Activated T-cell treated with anti-CD3 and anti-CD28 coated beads, Interleukin-2, amount 50 U/mL, for 4 hours (primary cell): ENCODE measurements around the gene CLK2. TPM values are rescaled to one million over a fixed set of nuclear protein-coding genes. Genes with fewer than 3 reads are reported as not detected.
"Not testable (repeated sequence)": the region's sequence is repeated elsewhere in the genome, so short reads cannot be mapped to it uniquely, and the experiment has no call there.

Source experiments
- ATAC-seq, 2 donors: fragments of 200-7000 bp; cut with Tn5 transposase; one replicate each; pipeline ENCODE4 v1.10.0; 2021
- DNase-seq: peaks from one replicate; pipeline ENCODE4 v3.0.0-alpha.2; 2020
- H3K27me3 Mint-ChIP-seq: one replicate; pipeline ENCODE4 v1.8.0; 2021; ENCODE audit warnings: low read depth, mixed read lengths
- H3K36me3 Mint-ChIP-seq: one replicate; pipeline ENCODE4 v1.8.0; 2022; ENCODE audit warnings: mixed read lengths; ENCODE audit not compliant: insufficient read depth
- H3K4me1 Mint-ChIP-seq: one replicate; pipeline ENCODE4 v1.8.0; 2021; ENCODE audit warnings: low read depth, mixed read lengths
- H3K4me3 Mint-ChIP-seq: one replicate; pipeline ENCODE4 v1.8.0; 2021; ENCODE audit warnings: mild to moderate bottlenecking, moderate library complexity, mixed read lengths
- H3K9me3 Mint-ChIP-seq: one replicate; pipeline ENCODE4 v1.8.0; 2021; ENCODE audit warnings: mixed read lengths
- total RNA-seq, 3 donors: library from RNA; stranded (reverse); gene quantifications; one replicate each; pipeline ENCODE4 v1.2.1, GENCODE V29; 2021

CLK2 gene
- total RNA-seq, 3 donors from 2014 or later: 64.2 to 68.4 (median 66.3) TPM

- DNase-seq: no peak
- ATAC-seq: no peak
- no peaks in the 10 kb centered on the region for H3K36me3 Mint-ChIP-seq
- H3K4me3 Mint-ChIP-seq: peak overlapping the region; percentile 94
- H3K4me1 Mint-ChIP-seq: peaks cover 17% of the 10 kb centered on the region
- H3K27me3 Mint-ChIP-seq: no peaks in the 10 kb centered on the region
- no peaks in the 10 kb centered on the region for H3K9me3 Mint-ChIP-seq
These were observed 45.2 kb downstream of the CLK2 start for GRCh38 chr1:155228096-155228427.

GRCh38 chr1:155227261-155228095 is 45.8 kb downstream of the CLK2 start:
- no peaks in the 10 kb centered on the region for H3K9me3 Mint-ChIP-seq
- peak; percentile 96 to 99 for ATAC-seq

GRCh38 chr1:155226910-155227260 is 46.4 kb downstream of the CLK2 start:
- peak; percentile 51 for DNase-seq
- Mint-ChIP-seq H3K36me3 (no peaks in the 10 kb centered on the region), H3K4me1 (peaks cover 17% of the 10 kb centered on the region), H3K27me3 (no peaks in the 10 kb centered on the region), H3K9me3 (no peaks in the 10 kb centered on the region), H3K4me3 (peak overlapping the region; percentile 94)
- peak; percentile 19 to 50 for ATAC-seq

More at GRCh38 chr1:155227261-155228095, 45.8 kb downstream of the CLK2 start:
- no peaks in the 10 kb centered on the region for H3K27me3 Mint-ChIP-seq
- H3K36me3 Mint-ChIP-seq: no peaks in the 10 kb centered on the region
- H3K4me3 Mint-ChIP-seq: peak overlapping the region; percentile 94
- H3K4me1 Mint-ChIP-seq: peaks cover 17% of the 10 kb centered on the region
- DNase-seq: peak; percentile 100

GRCh38 chr1:155226188-155226909 is 47.0 kb downstream of the CLK2 start:
- no peaks in the 10 kb centered on the region for H3K27me3 Mint-ChIP-seq
- H3K4me3 Mint-ChIP-seq: peak overlapping the region; percentile 94
- peak; percentile 43 to 53 for ATAC-seq
- H3K36me3 Mint-ChIP-seq: no peaks in the 10 kb centered on the region
- no peaks in the 10 kb centered on the region for H3K9me3 Mint-ChIP-seq
- peak; percentile 90 for DNase-seq
- peaks cover 17% of the 10 kb centered on the region for H3K4me1 Mint-ChIP-seq

GRCh38 chr1:155225404-155225759 is 47.9 kb downstream of the CLK2 start:
- not testable (repeated sequence) for H3K27me3 Mint-ChIP-seq, H3K9me3 Mint-ChIP-seq, H3K36me3 Mint-ChIP-seq, ATAC-seq, DNase-seq
- Mint-ChIP-seq H3K4me1 (peaks cover 21% of the 10 kb centered on the region), H3K4me3 (peak overlapping the region; percentile 94)

GRCh38 chr1:155223047-155223446 is 50.3 kb downstream of the CLK2 start:
- H3K9me3 Mint-ChIP-seq: no peaks in the 10 kb centered on the region
- ATAC-seq (no peak), DNase-seq (no peak)
- no peak overlapping the region for H3K4me3 Mint-ChIP-seq
- H3K4me1 Mint-ChIP-seq: peaks cover 35% of the 10 kb centered on the region
- H3K36me3 Mint-ChIP-seq: no peaks in the 10 kb centered on the region
- H3K27me3 Mint-ChIP-seq: no peaks in the 10 kb centered on the region

GRCh38 chr1:155220211-155220965 is 52.9 kb downstream of the CLK2 start:
- H3K27me3 Mint-ChIP-seq, H3K9me3 Mint-ChIP-seq, ATAC-seq, H3K36me3 Mint-ChIP-seq, H3K4me3 Mint-ChIP-seq, DNase-seq: not testable (repeated sequence)
- H3K4me1 Mint-ChIP-seq: peaks cover 22% of the 10 kb centered on the region

GRCh38 chr1:155219592-155220031 is 53.7 kb downstream of the CLK2 start:
- H3K27me3 Mint-ChIP-seq: no peaks in the 10 kb centered on the region
- DNase-seq (no peak), ATAC-seq (peak in 1 of 2 donors; percentile 36)
- peaks cover 29% of the 10 kb centered on the region for H3K4me1 Mint-ChIP-seq
- no peak overlapping the region for H3K4me3 Mint-ChIP-seq
- no peaks in the 10 kb centered on the region for H3K9me3 Mint-ChIP-seq
- H3K36me3 Mint-ChIP-seq: peaks cover 4% of the 10 kb centered on the region

GRCh38 chr1:155218854-155219591 is 54.3 kb downstream of the CLK2 start:
- H3K27me3 Mint-ChIP-seq: no peaks in the 10 kb centered on the region
- no peaks in the 10 kb centered on the region for H3K9me3 Mint-ChIP-seq
- DNase-seq (no peak), ATAC-seq (peak in 1 of 2 donors; percentile 9)
- H3K4me3 Mint-ChIP-seq: no peak overlapping the region
- H3K36me3 Mint-ChIP-seq: peaks cover 4% of the 10 kb centered on the region
- peaks cover 29% of the 10 kb centered on the region for H3K4me1 Mint-ChIP-seq

GRCh38 chr1:155214702-155215101 is 58.6 kb downstream of the CLK2 start:
- not testable (repeated sequence) for H3K4me3 Mint-ChIP-seq, H3K27me3 Mint-ChIP-seq, DNase-seq, H3K9me3 Mint-ChIP-seq
- H3K4me1 Mint-ChIP-seq: peaks cover 24% of the 10 kb centered on the region
- peaks cover 12% of the 10 kb centered on the region for H3K36me3 Mint-ChIP-seq
- peak; percentile 20 to 23 for ATAC-seq

Other genes starting within 250 kb of the CLK2 start
- gene DCST2, start 239.7 kb downstream of the CLK2 start, total RNA-seq: under 1 TPM in 1 of 3 donors, not detected in 2; 0.08 TPM
- not detected for gene DCST1, start 239.7 kb downstream of the CLK2 start, total RNA-seq
- gene ADAM15, start 222.2 kb downstream of the CLK2 start, total RNA-seq: 10 to 100 TPM; 46.3 to 63.4 (median 48.8) TPM
- 1 to 10 TPM; 4.2 to 4.5 (median 4.3) TPM for gene EFNA4, start 209.8 kb downstream of the CLK2 start, total RNA-seq
- gene EFNA3, start 194.7 kb downstream of the CLK2 start, total RNA-seq: 1 to 10 TPM in 2 of 3 donors, under 1 TPM in 1; 0.84 to 2.0 (median 1.1) TPM
- gene EFNA1, start 145.6 kb downstream of the CLK2 start, total RNA-seq: under 1 TPM; 0.30 to 0.61 (median 0.32) TPM
- gene SLC50A1, start 137.7 kb downstream of the CLK2 start, total RNA-seq: 10 to 100 TPM; 29.1 to 36.0 (median 33.5) TPM
- gene DPM3, start 133.0 kb downstream of the CLK2 start, total RNA-seq: 10 to 100 TPM; 28.2 to 39.2 (median 33.0) TPM
- 100 to 1,000 TPM; 191 to 204 (median 193) TPM for gene KRTCAP2, start 100.2 kb downstream of the CLK2 start, total RNA-seq
- 1 to 10 TPM; 3.5 to 4.4 (median 3.5) TPM for gene TRIM46, start 99.7 kb downstream of the CLK2 start, total RNA-seq
- gene THBS3, start 65.6 kb downstream of the CLK2 start, total RNA-seq: 1 to 10 TPM; 3.0 to 4.1 (median 3.7) TPM
- gene MTX1, start 64.8 kb downstream of the CLK2 start, total RNA-seq: 10 to 100 TPM; 77.4 to 88.6 (median 77.7) TPM
- 10 to 100 TPM; 31.7 to 41.3 (median 39.8) TPM for gene ENTREP3, start 18.0 kb downstream of the CLK2 start, total RNA-seq
- gene SCAMP3, start 11.1 kb downstream of the CLK2 start, total RNA-seq: 100 to 1,000 TPM; 193 to 214 (median 208) TPM
- gene HCN3, start 4.0 kb upstream of the CLK2 start, total RNA-seq: 1 to 10 TPM; 1.1 to 1.3 (median 1.3) TPM
- under 1 TPM in 2 of 3 donors, not detected in 1; 0.13 to 0.14 TPM for gene PKLR, start 27.9 kb upstream of the CLK2 start, total RNA-seq
- gene FDPS, start 35.4 kb upstream of the CLK2 start, total RNA-seq: 100 to 1,000 TPM; 185 to 214 (median 189) TPM
- gene RUSC1, start 47.4 kb upstream of the CLK2 start, total RNA-seq: 10 to 100 TPM; 28.1 to 31.9 (median 30.2) TPM